Measurements from ENCODE around the gene USP30.
A peak's percentile ranks its signal among the peaks of the same experiment; 100 is the strongest.

The USP30 gene

GRCh38 chr12:109052414-109053323 is at the start of gene USP30:
Gene USP30 (plus strand): TSS chr12:109052576. CDS start chr12:109052679, 103 bp downstream.
- TF ChIP-seq CTCF (IDR thresholded peaks at IDR 0.05; ENCODE audit: borderline replicate concordance, extremely low read depth, low read length, poor library complexity, severe bottlenecking) (no peak), EZH2 (IDR thresholded peaks at IDR 0.05; ENCODE audit: borderline replicate concordance, low read depth, low read length, severe bottlenecking) (no peak)
- H3K79me2 ChIP-seq (ENCODE audit: insufficient read depth, low read length): peaks cover 15% of the 10 kb centered on the region
- H3K4me3 ChIP-seq (ENCODE audit: low read depth in 1 of 2, low read length in 2 of 2): peak within 1 kb of the TSS; percentile 55 to 89
- H3K27me3 ChIP-seq (ENCODE audit: insufficient read depth, low read length, poor library complexity): no peaks in the 10 kb centered on the region
- H3K27ac ChIP-seq (ENCODE audit: low read length): peak within 1 kb of the TSS; percentile 80
- H3K36me3 ChIP-seq (ENCODE audit: insufficient read depth, low read length): peaks cover 3% of the 10 kb centered on the region
- H3K9me3 ChIP-seq (ENCODE audit: insufficient read depth, low read length, severe bottlenecking): no peaks in the 10 kb centered on the region
- H2AFZ ChIP-seq (ENCODE audit: low read depth, low read length): peak within 1 kb of the TSS; percentile 100
- ATAC-seq (ENCODE audit: insufficient read depth, low read depth) (peak; percentile 89), DNase-seq (peak; percentile 82)
- H4K20me1 ChIP-seq (ENCODE audit: insufficient read depth, low read length): no peaks in the 10 kb centered on the region
- peak within 1 kb of the TSS; percentile 83 for H3K9ac ChIP-seq (ENCODE audit: low read depth, low read length)
- H3K4me1 ChIP-seq (ENCODE audit: insufficient read depth, low read length): peaks cover 23% of the 10 kb centered on the region
- H3K4me2 ChIP-seq (ENCODE audit: insufficient read depth, low read length): peak within 1 kb of the TSS; percentile 87

GRCh38 chr12:109004017-109004416 is 48.4 kb upstream of the USP30 start:
- ATAC-seq (ENCODE audit: insufficient read depth, low read depth) (no peak), DNase-seq (no peak)
- no peak overlapping the region for H3K4me2 ChIP-seq (ENCODE audit: insufficient read depth, low read length)
- H3K27me3 ChIP-seq (ENCODE audit: insufficient read depth, low read length, poor library complexity): no peaks in the 10 kb centered on the region
- H3K4me3 ChIP-seq (ENCODE audit: low read depth in 1 of 2, low read length in 2 of 2): no peak overlapping the region
- H2AFZ ChIP-seq (ENCODE audit: low read depth, low read length): no peak overlapping the region
- H3K9ac ChIP-seq (ENCODE audit: low read depth, low read length): no peak overlapping the region
- no peaks in the 10 kb centered on the region for H3K79me2 ChIP-seq (ENCODE audit: insufficient read depth, low read length)
- no peaks in the 10 kb centered on the region for H3K4me1 ChIP-seq (ENCODE audit: insufficient read depth, low read length)
- no peak for TF ChIP-seq EZH2 (IDR thresholded peaks at IDR 0.05; ENCODE audit: borderline replicate concordance, low read depth, low read length, severe bottlenecking)
- TF ChIP-seq CTCF (IDR thresholded peaks at IDR 0.05; ENCODE audit: borderline replicate concordance, extremely low read depth, low read length, poor library complexity, severe bottlenecking): no peak
- H3K36me3 ChIP-seq (ENCODE audit: insufficient read depth, low read length): no peaks in the 10 kb centered on the region
- H4K20me1 ChIP-seq (ENCODE audit: insufficient read depth, low read length): no peaks in the 10 kb centered on the region
- no peak overlapping the region for H3K27ac ChIP-seq (ENCODE audit: low read length)
- H3K9me3 ChIP-seq (ENCODE audit: insufficient read depth, low read length, severe bottlenecking): no peaks in the 10 kb centered on the region

GRCh38 chr12:109009766-109010165 is 42.6 kb upstream of the USP30 start:
- Histone ChIP-seq H3K4me2 (ENCODE audit: insufficient read depth, low read length) (no peak overlapping the region), H4K20me1 (ENCODE audit: insufficient read depth, low read length) (no peaks in the 10 kb centered on the region), H2AFZ (ENCODE audit: low read depth, low read length) (no peak overlapping the region), H3K27me3 (ENCODE audit: insufficient read depth, low read length, poor library complexity) (no peaks in the 10 kb centered on the region), H3K9me3 (ENCODE audit: insufficient read depth, low read length, severe bottlenecking) (no peaks in the 10 kb centered on the region), H3K4me3 (ENCODE audit: low read depth in 1 of 2, low read length in 2 of 2) (no peak overlapping the region), H3K27ac (ENCODE audit: low read length) (no peak overlapping the region), H3K4me1 (ENCODE audit: insufficient read depth, low read length) (no peaks in the 10 kb centered on the region), H3K79me2 (ENCODE audit: insufficient read depth, low read length) (no peaks in the 10 kb centered on the region), H3K36me3 (ENCODE audit: insufficient read depth, low read length) (no peaks in the 10 kb centered on the region), H3K9ac (ENCODE audit: low read depth, low read length) (no peak overlapping the region)
- no peak for DNase-seq
- TF ChIP-seq EZH2 (IDR thresholded peaks at IDR 0.05; ENCODE audit: borderline replicate concordance, low read depth, low read length, severe bottlenecking) (no peak), CTCF (IDR thresholded peaks at IDR 0.05; ENCODE audit: borderline replicate concordance, extremely low read depth, low read length, poor library complexity, severe bottlenecking) (no peak)
- no peak for ATAC-seq (ENCODE audit: insufficient read depth, low read depth)
